ENCODE measurements around the gene ATP6V0C. TPM values are rescaled to one million over a fixed set of nuclear protein-coding genes. Genes with fewer than 3 reads are reported as not detected.

The ATP6V0C gene
- total and polyA plus RNA-seq, 2 of the 13 experiments (the other 11 are each of a cell fraction or from before 2014, with no cell fraction given): 10.4 to 20.1 TPM

DNA sequence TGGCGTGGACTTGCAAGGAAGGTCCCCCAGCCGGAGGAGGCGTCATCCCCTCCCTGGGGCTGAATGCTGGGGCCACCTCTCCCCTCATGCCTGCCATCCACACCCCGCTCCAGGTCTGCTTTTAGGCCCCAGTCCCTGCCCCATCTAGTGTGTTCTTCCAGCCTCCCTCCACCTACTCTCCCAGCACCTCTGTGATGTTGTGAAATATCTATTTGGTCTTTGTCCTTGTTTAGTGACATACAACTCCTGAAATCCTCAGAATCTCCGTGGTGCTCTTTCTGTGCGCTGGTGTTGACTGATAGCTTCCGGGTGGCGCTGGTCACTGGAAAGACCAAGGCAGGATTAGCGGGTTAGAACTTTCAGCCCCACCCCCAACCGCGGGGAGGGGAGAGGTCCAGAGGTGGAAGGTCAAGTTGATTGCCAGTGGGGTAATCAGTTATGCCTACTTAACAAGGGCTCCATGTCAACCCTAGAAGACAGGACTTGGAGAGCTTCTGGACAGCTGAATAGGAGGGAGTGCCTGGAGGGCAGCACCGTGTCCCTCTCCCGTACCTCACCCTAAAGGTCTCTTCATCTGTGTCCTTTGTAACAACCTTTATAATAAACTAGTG lies 28.7 kb upstream of the ATP6V0C start (continued):
- TF ChIP-seq, protein P1, sequence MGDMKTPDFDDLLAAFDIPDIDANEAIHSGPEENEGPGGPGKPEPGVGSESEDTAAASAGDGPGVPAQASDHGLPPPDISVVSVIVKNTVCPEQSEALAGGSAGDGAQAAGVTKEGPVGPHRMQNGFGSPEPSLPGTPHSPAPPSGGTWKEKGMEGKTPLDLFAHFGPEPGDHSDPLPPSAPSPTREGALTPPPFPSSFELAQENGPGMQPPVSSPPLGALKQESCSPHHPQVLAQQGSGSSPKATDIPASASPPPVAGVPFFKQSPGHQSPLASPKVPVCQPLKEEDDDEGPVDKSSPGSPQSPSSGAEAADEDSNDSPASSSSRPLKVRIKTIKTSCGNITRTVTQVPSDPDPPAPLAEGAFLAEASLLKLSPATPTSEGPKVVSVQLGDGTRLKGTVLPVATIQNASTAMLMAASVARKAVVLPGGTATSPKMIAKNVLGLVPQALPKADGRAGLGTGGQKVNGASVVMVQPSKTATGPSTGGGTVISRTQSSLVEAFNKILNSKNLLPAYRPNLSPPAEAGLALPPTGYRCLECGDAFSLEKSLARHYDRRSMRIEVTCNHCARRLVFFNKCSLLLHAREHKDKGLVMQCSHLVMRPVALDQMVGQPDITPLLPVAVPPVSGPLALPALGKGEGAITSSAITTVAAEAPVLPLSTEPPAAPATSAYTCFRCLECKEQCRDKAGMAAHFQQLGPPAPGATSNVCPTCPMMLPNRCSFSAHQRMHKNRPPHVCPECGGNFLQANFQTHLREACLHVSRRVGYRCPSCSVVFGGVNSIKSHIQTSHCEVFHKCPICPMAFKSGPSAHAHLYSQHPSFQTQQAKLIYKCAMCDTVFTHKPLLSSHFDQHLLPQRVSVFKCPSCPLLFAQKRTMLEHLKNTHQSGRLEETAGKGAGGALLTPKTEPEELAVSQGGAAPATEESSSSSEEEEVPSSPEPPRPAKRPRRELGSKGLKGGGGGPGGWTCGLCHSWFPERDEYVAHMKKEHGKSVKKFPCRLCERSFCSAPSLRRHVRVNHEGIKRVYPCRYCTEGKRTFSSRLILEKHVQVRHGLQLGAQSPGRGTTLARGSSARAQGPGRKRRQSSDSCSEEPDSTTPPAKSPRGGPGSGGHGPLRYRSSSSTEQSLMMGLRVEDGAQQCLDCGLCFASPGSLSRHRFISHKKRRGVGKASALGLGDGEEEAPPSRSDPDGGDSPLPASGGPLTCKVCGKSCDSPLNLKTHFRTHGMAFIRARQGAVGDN (CRISPR knock-in tag; IDR thresholded peaks at IDR 0.05): peak; percentile 89
- TF ChIP-seq NCOA5 (CRISPR knock-in tag; IDR thresholded peaks at IDR 0.05) (no peak), RCOR2 (CRISPR knock-in tag; IDR thresholded peaks at IDR 0.05) (no peak), SNAPC2 (CRISPR knock-in tag; IDR thresholded peaks at IDR 0.05) (0 out of 2 replicates have a peak, but pooled peaks have one; percentile 43), TBP (CRISPR knock-in tag; IDR thresholded peaks at IDR 0.05) (no peak), SALL2 (CRISPR knock-in tag; IDR thresholded peaks at IDR 0.05) (no peak), ZNF282 (IDR thresholded peaks at IDR 0.05; ENCODE audit: partially characterized antibody) (no peak), AGO2 (optimal IDR thresholded peaks at IDR 0.05; ENCODE audit: low read depth, low read length) (no peak), SRSF1 (optimal IDR thresholded peaks at IDR 0.05; ENCODE audit: low read depth, low read length) (no peak)
- TF ChIP-seq, protein P2, sequence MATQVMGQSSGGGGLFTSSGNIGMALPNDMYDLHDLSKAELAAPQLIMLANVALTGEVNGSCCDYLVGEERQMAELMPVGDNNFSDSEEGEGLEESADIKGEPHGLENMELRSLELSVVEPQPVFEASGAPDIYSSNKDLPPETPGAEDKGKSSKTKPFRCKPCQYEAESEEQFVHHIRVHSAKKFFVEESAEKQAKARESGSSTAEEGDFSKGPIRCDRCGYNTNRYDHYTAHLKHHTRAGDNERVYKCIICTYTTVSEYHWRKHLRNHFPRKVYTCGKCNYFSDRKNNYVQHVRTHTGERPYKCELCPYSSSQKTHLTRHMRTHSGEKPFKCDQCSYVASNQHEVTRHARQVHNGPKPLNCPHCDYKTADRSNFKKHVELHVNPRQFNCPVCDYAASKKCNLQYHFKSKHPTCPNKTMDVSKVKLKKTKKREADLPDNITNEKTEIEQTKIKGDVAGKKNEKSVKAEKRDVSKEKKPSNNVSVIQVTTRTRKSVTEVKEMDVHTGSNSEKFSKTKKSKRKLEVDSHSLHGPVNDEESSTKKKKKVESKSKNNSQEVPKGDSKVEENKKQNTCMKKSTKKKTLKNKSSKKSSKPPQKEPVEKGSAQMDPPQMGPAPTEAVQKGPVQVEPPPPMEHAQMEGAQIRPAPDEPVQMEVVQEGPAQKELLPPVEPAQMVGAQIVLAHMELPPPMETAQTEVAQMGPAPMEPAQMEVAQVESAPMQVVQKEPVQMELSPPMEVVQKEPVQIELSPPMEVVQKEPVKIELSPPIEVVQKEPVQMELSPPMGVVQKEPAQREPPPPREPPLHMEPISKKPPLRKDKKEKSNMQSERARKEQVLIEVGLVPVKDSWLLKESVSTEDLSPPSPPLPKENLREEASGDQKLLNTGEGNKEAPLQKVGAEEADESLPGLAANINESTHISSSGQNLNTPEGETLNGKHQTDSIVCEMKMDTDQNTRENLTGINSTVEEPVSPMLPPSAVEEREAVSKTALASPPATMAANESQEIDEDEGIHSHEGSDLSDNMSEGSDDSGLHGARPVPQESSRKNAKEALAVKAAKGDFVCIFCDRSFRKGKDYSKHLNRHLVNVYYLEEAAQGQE (IDR thresholded peaks at IDR 0.05; ENCODE audit: borderline replicate concordance in 1 of 2, low read depth in 1 of 2, low read length in 2 of 2): no peak
- TF ChIP-seq, protein P3, sequence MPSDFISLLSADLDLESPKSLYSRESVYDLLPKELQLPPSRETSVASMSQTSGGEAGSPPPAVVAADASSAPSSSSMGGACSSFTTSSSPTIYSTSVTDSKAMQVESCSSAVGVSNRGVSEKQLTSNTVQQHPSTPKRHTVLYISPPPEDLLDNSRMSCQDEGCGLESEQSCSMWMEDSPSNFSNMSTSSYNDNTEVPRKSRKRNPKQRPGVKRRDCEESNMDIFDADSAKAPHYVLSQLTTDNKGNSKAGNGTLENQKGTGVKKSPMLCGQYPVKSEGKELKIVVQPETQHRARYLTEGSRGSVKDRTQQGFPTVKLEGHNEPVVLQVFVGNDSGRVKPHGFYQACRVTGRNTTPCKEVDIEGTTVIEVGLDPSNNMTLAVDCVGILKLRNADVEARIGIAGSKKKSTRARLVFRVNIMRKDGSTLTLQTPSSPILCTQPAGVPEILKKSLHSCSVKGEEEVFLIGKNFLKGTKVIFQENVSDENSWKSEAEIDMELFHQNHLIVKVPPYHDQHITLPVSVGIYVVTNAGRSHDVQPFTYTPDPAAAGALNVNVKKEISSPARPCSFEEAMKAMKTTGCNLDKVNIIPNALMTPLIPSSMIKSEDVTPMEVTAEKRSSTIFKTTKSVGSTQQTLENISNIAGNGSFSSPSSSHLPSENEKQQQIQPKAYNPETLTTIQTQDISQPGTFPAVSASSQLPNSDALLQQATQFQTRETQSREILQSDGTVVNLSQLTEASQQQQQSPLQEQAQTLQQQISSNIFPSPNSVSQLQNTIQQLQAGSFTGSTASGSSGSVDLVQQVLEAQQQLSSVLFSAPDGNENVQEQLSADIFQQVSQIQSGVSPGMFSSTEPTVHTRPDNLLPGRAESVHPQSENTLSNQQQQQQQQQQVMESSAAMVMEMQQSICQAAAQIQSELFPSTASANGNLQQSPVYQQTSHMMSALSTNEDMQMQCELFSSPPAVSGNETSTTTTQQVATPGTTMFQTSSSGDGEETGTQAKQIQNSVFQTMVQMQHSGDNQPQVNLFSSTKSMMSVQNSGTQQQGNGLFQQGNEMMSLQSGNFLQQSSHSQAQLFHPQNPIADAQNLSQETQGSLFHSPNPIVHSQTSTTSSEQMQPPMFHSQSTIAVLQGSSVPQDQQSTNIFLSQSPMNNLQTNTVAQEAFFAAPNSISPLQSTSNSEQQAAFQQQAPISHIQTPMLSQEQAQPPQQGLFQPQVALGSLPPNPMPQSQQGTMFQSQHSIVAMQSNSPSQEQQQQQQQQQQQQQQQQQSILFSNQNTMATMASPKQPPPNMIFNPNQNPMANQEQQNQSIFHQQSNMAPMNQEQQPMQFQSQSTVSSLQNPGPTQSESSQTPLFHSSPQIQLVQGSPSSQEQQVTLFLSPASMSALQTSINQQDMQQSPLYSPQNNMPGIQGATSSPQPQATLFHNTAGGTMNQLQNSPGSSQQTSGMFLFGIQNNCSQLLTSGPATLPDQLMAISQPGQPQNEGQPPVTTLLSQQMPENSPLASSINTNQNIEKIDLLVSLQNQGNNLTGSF (CRISPR knock-in tag; IDR thresholded peaks at IDR 0.05): no peak
